Trophoblast cell (in vitro differentiated cells and primary cell): ENCODE results near the gene DIS3L2.

ENCODE experiments used
- DNase-seq, 2 donors: peaks; one replicate each; pipeline ENCODE4 v3.0.0-alpha.2; 2016
- H2AFZ ChIP-seq: 2 replicates; pipeline ENCODE4 v1.6.1; 2013; ENCODE audit warnings: low read length, moderate library complexity, mild to moderate bottlenecking; ENCODE audit not compliant: insufficient read depth, poor library complexity
- H2AK5ac ChIP-seq: 2 replicates; pipeline ENCODE4 v1.6.1; 2013; ENCODE audit warnings: mild to moderate bottlenecking, low read length
- H2BK120ac ChIP-seq: 2 replicates; pipeline ENCODE4 v1.6.1; 2013; ENCODE audit warnings: low read length, mild to moderate bottlenecking, moderate library complexity; ENCODE audit not compliant: insufficient read depth, poor library complexity
- H2BK12ac ChIP-seq: 2 replicates; pipeline ENCODE4 v1.6.1; 2013; ENCODE audit warnings: mild to moderate bottlenecking, low read length, moderate library complexity
- H2BK5ac ChIP-seq: 2 replicates; pipeline ENCODE4 v1.6.1; 2013; ENCODE audit warnings: low read length, low read depth, moderate library complexity, mild to moderate bottlenecking; ENCODE audit not compliant: poor library complexity
- H3K14ac ChIP-seq: 2 replicates; pipeline ENCODE4 v1.6.1; 2013; ENCODE audit warnings: mild to moderate bottlenecking, low read length
- H3K18ac ChIP-seq: 2 replicates; pipeline ENCODE4 v1.6.1; 2013; ENCODE audit warnings: mild to moderate bottlenecking, low read length
- H3K23ac ChIP-seq: 2 replicates; pipeline ENCODE4 v1.6.1; 2013; ENCODE audit warnings: low read length
- H3K27ac ChIP-seq: 2 replicates; pipeline ENCODE4 v1.5.1; 2013; ENCODE audit warnings: low read depth, mild to moderate bottlenecking, inconsistent platforms, low read length, moderate library complexity
- H3K27me3 ChIP-seq: 2 replicates; pipeline ENCODE4 v1.6.1; 2013; ENCODE audit warnings: inconsistent platforms, mild to moderate bottlenecking, low read length, moderate library complexity; ENCODE audit not compliant: insufficient read depth
- H3K36me3 ChIP-seq, 2 experiments: 1 replicate in 1 of 2; 2 replicates in 1 of 2; pipeline ENCODE4 v1.6.1; 2013; ENCODE audit warnings: low read length in 2 of 2, mild to moderate bottlenecking in 2 of 2, moderate library complexity in 1 of 2; ENCODE audit not compliant: insufficient read depth in 2 of 2, control insufficient read depth in 1 of 2
- H3K4ac ChIP-seq: 2 replicates; pipeline ENCODE4 v1.6.1; 2013; ENCODE audit warnings: low read depth, mild to moderate bottlenecking, low read length, moderate library complexity
- H3K4me1 ChIP-seq, 2 experiments: 1 replicate in 1 of 2; 2 replicates in 1 of 2; pipeline ENCODE4 v1.6.1; 2013; ENCODE audit warnings: low read length in 2 of 2, mild to moderate bottlenecking in 2 of 2, moderate library complexity in 1 of 2; ENCODE audit not compliant: insufficient read depth in 2 of 2, control insufficient read depth in 1 of 2
- H3K4me2 ChIP-seq: 2 replicates; pipeline ENCODE4 v1.6.1; 2013; ENCODE audit warnings: inconsistent platforms, mild to moderate bottlenecking, low read length, moderate library complexity
- H3K4me3 ChIP-seq: 2 replicates; pipeline ENCODE4 v1.5.1; 2013; ENCODE audit warnings: mild to moderate bottlenecking, low read depth, low read length, inconsistent platforms
- H3K79me1 ChIP-seq: one replicate; pipeline ENCODE4 v1.6.1; 2013; ENCODE audit warnings: low read length
- H3K79me2 ChIP-seq: 2 replicates; pipeline ENCODE4 v1.6.1; 2013; ENCODE audit warnings: low read length, mild to moderate bottlenecking; ENCODE audit not compliant: control insufficient read depth, insufficient read depth, poor library complexity
- H3K9ac ChIP-seq: 2 replicates; pipeline ENCODE4 v1.6.1; 2013; ENCODE audit warnings: mild to moderate bottlenecking, low read length
- H3K9me3 ChIP-seq: 2 replicates; pipeline ENCODE4 v1.6.1; 2013; ENCODE audit warnings: low read depth, mild to moderate bottlenecking, control low read depth, inconsistent platforms, low read length; ENCODE audit not compliant: insufficient read depth
- H4K12ac ChIP-seq: 2 replicates; pipeline ENCODE4 v1.6.1; 2013; ENCODE audit warnings: low read depth, mild to moderate bottlenecking, low read length, moderate library complexity
- H4K8ac ChIP-seq: 2 replicates; pipeline ENCODE4 v1.6.1; 2013; ENCODE audit warnings: low read depth, mild to moderate bottlenecking, low read length, moderate library complexity
- H4K91ac ChIP-seq: one replicate; pipeline ENCODE4 v1.6.1; 2013; ENCODE audit warnings: low read depth, mild to moderate bottlenecking, low read length, moderate library complexity
- WGBS: extraction: QIAGEN DNeasy Blood & Tissue Kit; methylation state at CpG from one replicate; pipeline ENCODE4 v1.1.7; 2013; ENCODE audit warnings: missing lambda C conversion rate; ENCODE audit not compliant: insufficient read length, insufficient coverage; ENCODE audit errors: extremely low coverage; 5-methylcytosine and 5-hydroxymethylcytosine counted together

DIS3L2 gene

DNA sequence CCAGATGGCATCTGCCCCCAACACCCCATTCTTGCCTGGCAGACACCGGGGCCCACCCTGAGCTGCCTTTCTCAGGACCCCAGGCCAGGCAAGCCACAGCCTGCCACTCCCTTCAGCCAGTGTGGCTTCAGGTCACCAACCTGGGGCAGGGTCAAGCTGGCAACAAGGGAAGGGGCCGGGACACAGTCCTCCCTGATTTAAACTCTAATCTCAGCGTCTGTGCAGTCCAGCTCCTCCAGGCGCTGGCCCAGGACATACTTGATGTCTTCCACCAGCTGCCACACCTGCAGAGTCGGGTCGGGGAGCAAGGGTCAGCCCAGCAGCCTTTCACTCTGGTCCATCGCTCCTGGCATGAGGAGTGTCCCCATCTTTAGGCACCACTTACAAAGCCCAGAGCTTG, 388.0 kb downstream of the DIS3L2 start:
- Histone ChIP-seq H4K12ac (no peak overlapping the region), H3K23ac (no peak overlapping the region), H4K91ac (no peak overlapping the region), H3K4me3 (no peak overlapping the region), H2BK5ac (no peak overlapping the region), H3K9me3 (peaks cover 3% of the 10 kb centered on the region), H2AFZ (no peak overlapping the region), H3K9ac (no peak overlapping the region), H3K4me2 (no peak overlapping the region), H2BK12ac (no peak overlapping the region), H3K79me2 (no peaks in the 10 kb centered on the region), H3K14ac (no peak overlapping the region), H4K8ac (no peak overlapping the region), H3K18ac (no peak overlapping the region), H3K4ac (no peak overlapping the region), H3K4me1 (no peaks in the 10 kb centered on the region), H2BK120ac (no peak overlapping the region), H3K27ac (no peak overlapping the region), H3K79me1 (no peaks in the 10 kb centered on the region), H3K27me3 (no peaks in the 10 kb centered on the region), H2AK5ac (no peak overlapping the region), H3K36me3 (no peaks in the 10 kb centered on the region)
- no CpG with 5 or more reads among the region's 7 CpGs for WGBS
- DNase-seq, result no peak

DNA sequence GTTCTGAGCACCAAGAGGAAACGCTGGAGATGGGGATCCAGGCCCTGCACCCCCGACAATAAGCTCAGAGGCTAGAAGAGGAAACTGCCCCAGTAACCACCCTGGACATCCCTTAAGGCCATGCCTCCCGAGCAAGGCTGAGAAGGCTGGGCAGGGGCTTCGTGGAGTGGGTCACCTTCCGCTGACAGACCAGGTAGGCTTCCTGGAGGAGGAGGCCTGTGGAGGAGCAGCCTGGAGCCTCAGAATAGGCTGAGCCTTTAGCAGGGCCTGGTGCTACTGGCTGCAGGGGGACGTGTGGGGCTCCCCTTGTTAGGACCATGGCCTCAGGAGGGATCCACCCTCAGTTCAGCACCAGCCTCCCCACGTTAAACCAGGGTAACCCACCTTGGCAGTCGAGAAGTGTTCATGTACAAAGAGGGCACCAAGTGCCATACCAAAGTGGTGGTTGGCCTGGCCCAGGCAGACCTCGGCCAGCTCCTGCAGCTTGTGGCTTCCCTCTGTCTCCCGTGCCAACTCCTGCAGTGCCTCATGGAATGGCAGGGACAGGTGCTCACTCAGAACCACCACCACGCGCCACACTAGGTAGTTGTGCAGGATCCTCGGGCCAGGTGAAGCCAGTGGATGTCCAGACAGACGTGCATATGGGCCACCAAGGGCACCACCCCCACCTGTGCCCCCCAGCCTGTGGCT, 388.6 kb downstream of the DIS3L2 start:
- Histone ChIP-seq H2AFZ (no peak overlapping the region), H2BK5ac (no peak overlapping the region), H3K23ac (no peak overlapping the region), H3K79me1 (no peaks in the 10 kb centered on the region), H3K14ac (no peak overlapping the region), H3K4me1 (no peaks in the 10 kb centered on the region), H3K36me3 (no peaks in the 10 kb centered on the region), H3K4me3 (no peak overlapping the region), H4K12ac (no peak overlapping the region), H3K27ac (no peak overlapping the region), H2BK12ac (no peak overlapping the region), H4K8ac (no peak overlapping the region), H2AK5ac (no peak overlapping the region), H4K91ac (no peak overlapping the region), H3K9ac (no peak overlapping the region), H3K27me3 (no peaks in the 10 kb centered on the region), H3K4me2 (no peak overlapping the region), H2BK120ac (no peak overlapping the region), H3K79me2 (no peaks in the 10 kb centered on the region), H3K4ac (no peak overlapping the region), H3K18ac (no peak overlapping the region), H3K9me3 (peaks cover 5% of the 10 kb centered on the region)
- no peak for DNase-seq
- no CpG with 5 or more reads among the region's 14 CpGs for WGBS

GRCh38 chr2:232350804-232351685, 389.5 kb downstream of the DIS3L2 start:
- Histone ChIP-seq H2BK5ac (no peak overlapping the region), H2BK12ac (no peak overlapping the region), H3K4ac (no peak overlapping the region), H3K79me2 (no peaks in the 10 kb centered on the region), H3K18ac (no peak overlapping the region), H2AK5ac (no peak overlapping the region), H3K4me3 (no peak overlapping the region), H3K9me3 (peaks cover 5% of the 10 kb centered on the region), H2AFZ (no peak overlapping the region), H4K91ac (no peak overlapping the region), H3K4me1 (no peaks in the 10 kb centered on the region), H3K14ac (no peak overlapping the region), H4K8ac (no peak overlapping the region), H3K27ac (no peak overlapping the region), H3K36me3 (no peaks in the 10 kb centered on the region), H2BK120ac (no peak overlapping the region), H3K4me2 (no peak overlapping the region), H4K12ac (no peak overlapping the region), H3K79me1 (no peaks in the 10 kb centered on the region), H3K27me3 (no peaks in the 10 kb centered on the region), H3K23ac (no peak overlapping the region), H3K9ac (no peak overlapping the region)
- no peak for DNase-seq
- WGBS, result no CpG with 5 or more reads among the region's 76 CpGs

GRCh38 chr2:232351686-232352510, 390.4 kb downstream of the DIS3L2 start:
- H3K79me2 ChIP-seq, result no peaks in the 10 kb centered on the region
- H3K14ac ChIP-seq, result no peak overlapping the region
- DNase-seq, result no peak
- no CpG with 5 or more reads among the region's 73 CpGs for WGBS
- no peak overlapping the region for H4K91ac ChIP-seq
- no peak overlapping the region for H3K4me3 ChIP-seq
- H3K9me3 ChIP-seq, result peaks cover 5% of the 10 kb centered on the region
- H3K4me1 ChIP-seq, result no peaks in the 10 kb centered on the region
- H3K4me2 ChIP-seq, result no peak overlapping the region
- no peak overlapping the region for H2BK12ac ChIP-seq
- H2AFZ ChIP-seq, result no peak overlapping the region
- H3K27me3 ChIP-seq, result no peaks in the 10 kb centered on the region
- no peak overlapping the region for H4K12ac ChIP-seq
- no peaks in the 10 kb centered on the region for H3K36me3 ChIP-seq
- no peak overlapping the region for H3K9ac ChIP-seq
- no peak overlapping the region for H3K27ac ChIP-seq
- no peak overlapping the region for H2BK120ac ChIP-seq
- no peak overlapping the region for H3K18ac ChIP-seq
- no peaks in the 10 kb centered on the region for H3K79me1 ChIP-seq
- no peak overlapping the region for H3K23ac ChIP-seq
- H2BK5ac ChIP-seq, result no peak overlapping the region
- H3K4ac ChIP-seq, result no peak overlapping the region
- H4K8ac ChIP-seq, result no peak overlapping the region
- H2AK5ac ChIP-seq, result no peak overlapping the region
